HCT116 (cell line): ENCODE data around the gene SH3D19. TPM values are rescaled to one million over a fixed set of nuclear protein-coding genes. Genes with fewer than 3 reads are reported as not detected.
A peak's percentile ranks its signal among the peaks of the same experiment; 100 is the strongest.

Experiments used
- ATAC-seq: fragments of 200-7000 bp; cut with Tn5 transposase; 2 replicates; pipeline ENCODE4 v1.9.1; 2020; ENCODE audit warnings: mild to moderate bottlenecking, moderate library complexity
- BruUV-seq: library from RNA; stranded (reverse); fragments of 400-500 nt; replicated peaks from 2 replicates; lab custom pipeline; 2021; lab: Mats Ljungman, UMichigan
- CTCF ChIA-PET: fragments of 300-600 bp; sonication (Branson Sonifier 250); formaldehyde crosslinking; loops from one replicate; lab custom pipeline; 2021; ENCODE audit warnings: antibody characterized with exemption; lab: Charles Lee
- POLR2A ChIA-PET: fragments of 300-600, 350-600 bp; sonication (Branson Sonifier 250); formaldehyde crosslinking; loops from one replicate; lab custom pipeline; 2021; ENCODE audit warnings: antibody characterized with exemption; lab: Charles Lee
- RAD21 ChIA-PET, 2 experiments: fragments of 300-600 bp; sonication (Branson Sonifier 250); formaldehyde crosslinking; loops; one replicate each; lab custom pipeline; 2023; ENCODE audit warnings: low total read pairs in 2 of 2; ENCODE audit not compliant: uncharacterized antibody in 2 of 2, unreplicated experiment in 2 of 2, low non-redundant PET in 1 of 2; lab: Charles Lee
- DNase-seq: peaks from one replicate; pipeline ENCODE4 v3.0.0-alpha.2; 2010; ENCODE audit warnings: low read depth, low spot score
- H2AFZ ChIP-seq: fragments of 200-600 bp; shearing (Covaris generic), sonication (generic); 2 replicates; pipeline ENCODE4 v1.6.1; 2017; ENCODE audit warnings: low read depth, mixed run types, mixed read lengths, antibody characterized with exemption, low read length; ENCODE audit not compliant: poor library complexity, severe bottlenecking
- H3K27ac ChIP-seq: 2 replicates; pipeline ENCODE4 v1.5.1; 2012; ENCODE audit warnings: low read depth, low read length
- H3K27me3 ChIP-seq: fragments of 200-600 bp; sonication (generic); 2 replicates; pipeline ENCODE4 v1.6.1; 2016; ENCODE audit warnings: mixed run types, low read length, mixed read lengths; ENCODE audit not compliant: insufficient read depth
- H3K36me3 ChIP-seq, 2 experiments: fragments of 200-500 bp in 1 of 2; fragments of 200-600 bp in 1 of 2; sonication (Bioruptor generic) in 1 of 2; sonication (generic) in 1 of 2; 2 replicates each; pipeline versions ENCODE4 v1.5.1 to v1.6.1; 2014 to 2016; ENCODE audit warnings: low read length in 2 of 2, inconsistent platforms in 1 of 2, mixed read lengths in 1 of 2, mixed run types in 1 of 2; ENCODE audit not compliant: insufficient read depth in 2 of 2, control insufficient read depth in 1 of 2
- H3K4me1 ChIP-seq, 2 experiments: fragments of 200-600 bp in 1 of 2; sonication (generic) in 1 of 2; 2 replicates each; pipeline versions ENCODE4 v1.5.1 to v1.6.1; 2012 to 2017; ENCODE audit warnings: low read length in 2 of 2, inconsistent platforms in 1 of 2, mild to moderate bottlenecking in 1 of 2, mixed read lengths in 1 of 2, mixed run types in 1 of 2, moderate library complexity in 1 of 2; ENCODE audit not compliant: insufficient read depth in 2 of 2, control insufficient read depth in 1 of 2
- H3K4me2 ChIP-seq: fragments of 200-600 bp; sonication (generic); 2 replicates; pipeline ENCODE4 v1.6.1; 2017; ENCODE audit warnings: mixed run types, low read length, mixed read lengths
- H3K4me3 ChIP-seq, 2 experiments: fragments of 200-600 bp in 1 of 2; sonication (generic) in 1 of 2; replicated peaks in 1 of 2; 2 replicates each; pipeline ENCODE4 v1.5.1; 2011 to 2016; ENCODE audit warnings: low read length in 2 of 2, control low read depth in 1 of 2, low read depth in 1 of 2, mild to moderate bottlenecking in 1 of 2, mixed read lengths in 1 of 2, mixed run types in 1 of 2
- H3K79me2 ChIP-seq: fragments of 200-600 bp; sonication (generic); 2 replicates; pipeline ENCODE4 v1.6.1; 2017; ENCODE audit warnings: mild to moderate bottlenecking, mixed run types, low read length, moderate library complexity, mixed read lengths; ENCODE audit not compliant: insufficient read depth
- H3K9ac ChIP-seq: fragments of 200-600 bp; sonication (generic); 2 replicates; pipeline ENCODE4 v1.6.1; 2016; ENCODE audit warnings: low read length, mixed read lengths
- H3K9me2 ChIP-seq: fragments of 200-600 bp; sonication (generic), shearing (Covaris generic); 2 replicates; pipeline ENCODE4 v1.6.1; 2017; ENCODE audit warnings: mixed run types, mild to moderate bottlenecking, moderate library complexity; ENCODE audit not compliant: insufficient read depth
- H3K9me3 ChIP-seq, 2 experiments: fragments of 200-500 bp in 1 of 2; fragments of 200-600 bp in 1 of 2; sonication (Bioruptor generic) in 1 of 2; sonication (generic) in 1 of 2; 2 replicates each; pipeline ENCODE4 v1.6.1; 2014 to 2017; ENCODE audit warnings: low read length in 2 of 2, mixed read lengths in 2 of 2, inconsistent platforms in 1 of 2, low read depth in 1 of 2, mild to moderate bottlenecking in 1 of 2, mixed run types in 1 of 2, moderate library complexity in 1 of 2; ENCODE audit not compliant: control insufficient read depth in 1 of 2, insufficient read depth in 1 of 2
- H4K20me1 ChIP-seq: fragments of 200-600 bp; sonication (generic), shearing (Covaris generic); 2 replicates; pipeline ENCODE4 v1.6.1; 2017; ENCODE audit warnings: mixed run types, mild to moderate bottlenecking, moderate library complexity; ENCODE audit not compliant: insufficient read depth
- CBX3 ChIP-seq: IDR thresholded peaks from 2 replicates; pipeline ENCODE4 v1.6.1; 2012; ENCODE audit warnings: low read depth
- CEBPB ChIP-seq: IDR thresholded peaks from 2 replicates; pipeline ENCODE4 v1.6.1; 2012; ENCODE audit warnings: low read depth
- EGR1 ChIP-seq: IDR thresholded peaks from 2 replicates; pipeline ENCODE4 v1.6.1; 2012; ENCODE audit warnings: low read depth
- EZH2 ChIP-seq: fragments of 200-600 bp; sonication (generic); IDR thresholded peaks from 2 replicates; pipeline ENCODE4 v1.6.1; 2017; ENCODE audit warnings: antibody characterized with exemption, mixed run types
- EZH2phosphoT487 ChIP-seq: fragments of 200-600 bp; IDR thresholded peaks from 2 replicates; pipeline ENCODE4 v1.6.1; 2018; ENCODE audit warnings: antibody characterized with exemption, borderline replicate concordance
- FOSL1 ChIP-seq: IDR thresholded peaks from 2 replicates; pipeline ENCODE4 v1.6.1; 2012; ENCODE audit warnings: low read depth
- JUND ChIP-seq: IDR thresholded peaks from 2 replicates; pipeline ENCODE4 v1.6.1; 2012
- POLR2A ChIP-seq: IDR thresholded peaks from 2 replicates; pipeline ENCODE4 v1.7.0; 2011; ENCODE audit warnings: borderline replicate concordance; ENCODE audit not compliant: insufficient read depth, insufficient read length; ENCODE audit errors: extremely low read depth
- RAD21 ChIP-seq: IDR thresholded peaks from 2 replicates; pipeline ENCODE4 v1.6.1; 2012; ENCODE audit warnings: low read depth, mild to moderate bottlenecking
- SIN3A ChIP-seq: IDR thresholded peaks from 2 replicates; pipeline ENCODE4 v1.6.1; 2012; ENCODE audit warnings: low read depth
- SP1 ChIP-seq: IDR thresholded peaks from 2 replicates; pipeline ENCODE4 v1.6.1; 2012; ENCODE audit warnings: low read depth
- SRF ChIP-seq: IDR thresholded peaks from 2 replicates; pipeline ENCODE4 v1.6.1; 2012; ENCODE audit warnings: low read depth
- TCF7L2 ChIP-seq: IDR thresholded peaks from 2 replicates; pipeline ENCODE4 v1.7.0; 2011; ENCODE audit warnings: borderline replicate concordance, inconsistent platforms; ENCODE audit not compliant: insufficient read depth, insufficient read length; ENCODE audit errors: extremely low read depth
- ZFX ChIP-seq: fragments of 450-650 bp; IDR thresholded peaks from 2 replicates; pipeline ENCODE4 v1.6.1; 2017
- ZNF274 ChIP-seq: fragments of 200-500 bp; sonication (Bioruptor generic); IDR thresholded peaks from 2 replicates; pipeline ENCODE4 v1.6.1; 2014; ENCODE audit warnings: mild to moderate bottlenecking, low read depth, low read length, inconsistent platforms
- intact Hi-C: fragments of 100-400 bp; cut with micrococcal nuclease; formaldehyde crosslinking; loops from 2 replicates; pipeline ENCODE4 v1.10.0; 2022
- total RNA-seq: library from RNA; stranded (reverse); gene quantifications from one replicate; pipeline ENCODE4 v1.2.1, GENCODE V29; 2021; ENCODE audit not compliant: unreplicated experiment
- TF ChIP-seq, protein P1 (sequence below): IDR thresholded peaks from 2 replicates; pipeline ENCODE4 v1.6.1; 2012
- TF ChIP-seq, protein P2 (sequence below): IDR thresholded peaks from 2 replicates; pipeline ENCODE4 v1.6.1; 2011; ENCODE audit warnings: mild to moderate bottlenecking, low read length, moderate library complexity; ENCODE audit not compliant: insufficient replicate concordance; ENCODE audit errors: extremely low read depth
- TF ChIP-seq, protein P3 (sequence below), 3 experiments: fragments of 200-600 bp in 1 of 3; sonication (generic) in 1 of 3; IDR thresholded peaks in 2 of 3; conservative IDR thresholded peaks in 1 of 3; 2 replicates each; pipeline ENCODE4 v1.5.1; 2012 to 2017; ENCODE audit warnings: low read depth in 2 of 3, low read length in 2 of 3, antibody characterized with exemption in 1 of 3, borderline replicate concordance in 1 of 3, control low read depth in 1 of 3, mild to moderate bottlenecking in 1 of 3, mixed read lengths in 1 of 3, mixed run types in 1 of 3, moderate library complexity in 1 of 3; ENCODE audit not compliant: insufficient read depth in 1 of 3

Gene SH3D19
- total RNA-seq, 1 experiment from 2014 or later = 37.5 TPM

DNA sequence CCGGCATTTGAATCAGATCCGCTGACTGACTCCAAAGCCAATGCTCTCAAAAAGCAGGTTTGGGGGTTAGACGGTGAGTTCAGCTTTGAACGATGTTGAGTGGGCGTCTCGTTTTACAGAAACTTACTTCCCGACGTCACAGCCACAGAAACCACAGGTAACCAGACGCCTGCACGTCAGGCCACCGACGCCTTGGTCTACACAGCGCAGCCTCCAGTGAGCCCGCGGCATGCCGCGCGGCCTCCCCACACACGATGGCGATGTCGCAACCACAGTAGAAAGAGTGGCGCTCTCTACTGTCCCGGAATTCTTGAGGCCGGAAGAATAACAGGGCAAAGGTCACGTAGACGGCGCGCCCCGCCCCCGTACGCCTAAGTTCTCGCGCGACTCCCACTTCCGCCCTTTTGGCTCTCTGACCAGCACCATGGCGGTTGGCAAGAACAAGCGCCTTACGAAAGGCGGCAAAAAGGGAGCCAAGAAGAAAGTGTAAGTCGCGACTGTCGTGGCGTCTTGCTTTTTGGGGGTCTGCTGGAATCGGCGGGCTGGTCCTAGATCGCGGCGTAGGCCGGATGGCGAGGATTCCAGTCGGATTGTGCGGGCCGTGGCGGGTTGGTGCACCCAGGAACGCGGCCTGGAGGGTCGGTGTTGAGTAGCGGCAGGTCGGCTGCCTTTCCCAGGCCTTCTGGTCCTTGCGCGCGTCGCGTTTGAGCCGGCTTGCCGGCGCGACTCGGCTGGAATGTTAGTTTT is 226.0 kb downstream of the SH3D19 start, which contains the start of gene RPS3A (continued):
- TF ChIP-seq, protein P1, sequence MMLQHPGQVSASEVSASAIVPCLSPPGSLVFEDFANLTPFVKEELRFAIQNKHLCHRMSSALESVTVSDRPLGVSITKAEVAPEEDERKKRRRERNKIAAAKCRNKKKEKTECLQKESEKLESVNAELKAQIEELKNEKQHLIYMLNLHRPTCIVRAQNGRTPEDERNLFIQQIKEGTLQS = no peak; the same call in 1 of the 2 replicates
- TF ChIP-seq SIN3A (peak; percentile 88), FOSL1 (no peak), EGR1 (peak; percentile 96), RAD21 (peak; percentile 24; the same call in 1 of the 2 replicates), POLR2A (peak; percentile 82), JUND (peak; percentile 24; the same call in 1 of the 2 replicates), TCF7L2 (peak; percentile 48), ZFX (peak; percentile 87), EZH2 (no peak), SRF (peak; percentile 64; the same call in 1 of the 2 replicates), CBX3 (peak; percentile 99), CEBPB (peak; percentile 95)
- TF ChIP-seq, protein P2, sequence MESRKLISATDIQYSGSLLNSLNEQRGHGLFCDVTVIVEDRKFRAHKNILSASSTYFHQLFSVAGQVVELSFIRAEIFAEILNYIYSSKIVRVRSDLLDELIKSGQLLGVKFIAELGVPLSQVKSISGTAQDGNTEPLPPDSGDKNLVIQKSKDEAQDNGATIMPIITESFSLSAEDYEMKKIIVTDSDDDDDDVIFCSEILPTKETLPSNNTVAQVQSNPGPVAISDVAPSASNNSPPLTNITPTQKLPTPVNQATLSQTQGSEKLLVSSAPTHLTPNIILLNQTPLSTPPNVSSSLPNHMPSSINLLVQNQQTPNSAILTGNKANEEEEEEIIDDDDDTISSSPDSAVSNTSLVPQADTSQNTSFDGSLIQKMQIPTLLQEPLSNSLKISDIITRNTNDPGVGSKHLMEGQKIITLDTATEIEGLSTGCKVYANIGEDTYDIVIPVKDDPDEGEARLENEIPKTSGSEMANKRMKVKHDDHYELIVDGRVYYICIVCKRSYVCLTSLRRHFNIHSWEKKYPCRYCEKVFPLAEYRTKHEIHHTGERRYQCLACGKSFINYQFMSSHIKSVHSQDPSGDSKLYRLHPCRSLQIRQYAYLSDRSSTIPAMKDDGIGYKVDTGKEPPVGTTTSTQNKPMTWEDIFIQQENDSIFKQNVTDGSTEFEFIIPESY = peak; percentile 96

DNA sequence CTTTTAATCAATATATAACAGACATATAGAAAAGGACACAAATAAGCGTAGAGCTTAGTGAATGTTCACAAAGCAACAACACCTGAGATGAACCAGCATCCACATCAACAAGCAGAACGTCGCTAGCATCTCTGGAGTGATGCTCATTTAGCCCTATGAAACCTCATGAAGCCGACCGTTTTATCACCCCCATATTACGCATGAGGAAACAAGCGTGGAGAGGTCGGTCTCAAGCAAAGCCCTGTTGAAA is 226.5 kb downstream of the SH3D19 start:
- peaks cover 21 to 41% of the 10 kb centered on the region in 2 experiments for H3K36me3 ChIP-seq
- no peak for DNase-seq
- intact Hi-C loops = loop anchor here (1.0 kb wide), 1 partner anchor 83 kb away; no protein-coding TSS in a partner anchor
- peak overlapping the region; percentile 90 for H3K4me2 ChIP-seq
- H3K27me3 ChIP-seq = no peaks in the 10 kb centered on the region
- ATAC-seq = peak; percentile 52
- H2AFZ ChIP-seq = peak overlapping the region; percentile 56
- ChIA-PET POLR2A (interaction anchor here (1.5 kb wide), 1 partner anchor 10 kb away, joined by 4 read pairs; no protein-coding TSS in a partner anchor), CTCF (no interaction called here), RAD21 (no interaction called here)
- peak overlapping the region; percentile 12; the same call in 1 of the 2 replicates for H3K27ac ChIP-seq
- peaks cover 24% of the 10 kb centered on the region; the same call in 1 of the 2 replicates for H4K20me1 ChIP-seq
- no peaks in the 10 kb centered on the region for H3K9me2 ChIP-seq
- peak overlapping the region; percentile 72 for H3K9ac ChIP-seq
- no peaks in the 10 kb centered on the region for H3K9me3 ChIP-seq
- BruUV-seq = TSS peak; percentile 95
- H3K4me1 ChIP-seq = peaks cover 3 to 22% of the 10 kb centered on the region in 2 experiments; a peak in 3 of 4 replicates
- peak overlapping the region; percentile 69 to 95 for H3K4me3 ChIP-seq
- H3K79me2 ChIP-seq = peaks cover 45% of the 10 kb centered on the region
- TF ChIP-seq, protein P3, sequence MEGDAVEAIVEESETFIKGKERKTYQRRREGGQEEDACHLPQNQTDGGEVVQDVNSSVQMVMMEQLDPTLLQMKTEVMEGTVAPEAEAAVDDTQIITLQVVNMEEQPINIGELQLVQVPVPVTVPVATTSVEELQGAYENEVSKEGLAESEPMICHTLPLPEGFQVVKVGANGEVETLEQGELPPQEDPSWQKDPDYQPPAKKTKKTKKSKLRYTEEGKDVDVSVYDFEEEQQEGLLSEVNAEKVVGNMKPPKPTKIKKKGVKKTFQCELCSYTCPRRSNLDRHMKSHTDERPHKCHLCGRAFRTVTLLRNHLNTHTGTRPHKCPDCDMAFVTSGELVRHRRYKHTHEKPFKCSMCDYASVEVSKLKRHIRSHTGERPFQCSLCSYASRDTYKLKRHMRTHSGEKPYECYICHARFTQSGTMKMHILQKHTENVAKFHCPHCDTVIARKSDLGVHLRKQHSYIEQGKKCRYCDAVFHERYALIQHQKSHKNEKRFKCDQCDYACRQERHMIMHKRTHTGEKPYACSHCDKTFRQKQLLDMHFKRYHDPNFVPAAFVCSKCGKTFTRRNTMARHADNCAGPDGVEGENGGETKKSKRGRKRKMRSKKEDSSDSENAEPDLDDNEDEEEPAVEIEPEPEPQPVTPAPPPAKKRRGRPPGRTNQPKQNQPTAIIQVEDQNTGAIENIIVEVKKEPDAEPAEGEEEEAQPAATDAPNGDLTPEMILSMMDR (IDR thresholded peaks at IDR 0.05 in 2 of 3, conservative IDR thresholded peaks at IDR 0.05 in 1 of 3; ENCODE audit: borderline replicate concordance in 1 of 3, insufficient read depth in 1 of 3, low read depth in 2 of 3, low read length in 2 of 3) = no peak
- TF ChIP-seq ZNF274 (no peak), SP1 (no peak), EZH2phosphoT487 (no peak)
- TF ChIP-seq, protein P2 = no peak
